ENCODE measurements around the gene PYGB. TPM values are rescaled to one million over a fixed set of nuclear protein-coding genes. Genes with fewer than 3 reads are reported as not detected.

PYGB gene
- total RNA-seq, 1 donor, result 203 TPM

- no peak for DNase-seq (ENCODE audit: low read depth)
- TF ChIP-seq CTCF (IDR thresholded peaks at IDR 0.05; ENCODE audit: insufficient read depth, low read length), result no peak
- no peak overlapping the region for H3K4me3 ChIP-seq (ENCODE audit: low read depth, low read length)
Observed at GRCh38 chr20:25209911-25210310, 38.0 kb upstream of the PYGB start.

GRCh38 chr20:25211273-25211672 is 36.6 kb upstream of the PYGB start:
- DNase-seq (ENCODE audit: low read depth), result no peak
- TF ChIP-seq CTCF (IDR thresholded peaks at IDR 0.05; ENCODE audit: insufficient read depth, low read length), result no peak
- H3K4me3 ChIP-seq (ENCODE audit: low read depth, low read length), result no peak overlapping the region

GRCh38 chr20:25212242-25212641 is 35.6 kb upstream of the PYGB start:
- H3K4me3 ChIP-seq (ENCODE audit: low read depth, low read length), result no peak overlapping the region
- no peak for DNase-seq (ENCODE audit: low read depth)

DNA sequence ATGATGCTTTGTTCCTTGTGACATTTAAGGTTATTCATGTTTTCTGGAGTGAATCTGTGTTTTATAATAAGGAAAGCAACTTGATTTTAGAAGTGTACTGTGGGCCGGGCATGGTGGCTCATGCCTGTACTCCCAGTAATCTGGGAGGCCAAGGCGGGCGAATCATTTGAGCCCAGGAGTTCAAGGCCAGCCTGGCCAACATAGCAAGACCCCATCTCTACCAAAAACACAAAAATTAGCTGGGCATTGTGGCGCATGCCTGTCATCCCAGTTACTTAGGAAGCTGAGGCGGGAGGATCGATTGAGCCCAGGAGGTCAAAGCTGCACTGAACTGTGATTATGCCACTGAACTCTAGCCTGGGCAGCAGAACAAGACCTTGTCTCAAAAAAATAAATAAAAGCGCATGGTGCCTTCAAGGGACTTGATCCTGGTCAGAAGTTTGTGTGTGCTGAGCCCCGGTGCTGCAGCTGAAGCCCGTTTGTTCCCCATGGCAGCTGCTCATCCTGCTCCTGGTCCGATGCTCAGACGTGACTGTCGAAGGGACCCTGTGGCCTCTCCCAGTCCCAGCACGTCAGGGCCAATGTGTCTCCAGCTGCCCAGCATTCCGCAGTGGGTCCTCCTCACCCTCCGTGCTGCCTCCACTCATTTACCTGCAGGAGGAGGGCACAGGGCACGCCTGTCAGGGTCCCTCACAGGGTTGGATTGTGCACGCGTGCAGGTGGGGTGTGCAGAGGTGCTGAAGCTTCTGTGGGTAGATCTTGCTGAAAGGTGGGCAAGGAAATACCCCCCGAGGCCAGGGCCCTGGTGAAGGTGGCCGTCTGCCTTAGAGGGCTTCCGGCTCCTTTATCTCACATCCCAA is 34.1 kb upstream of the PYGB start:
- no peak for DNase-seq (ENCODE audit: low read depth)
- TF ChIP-seq CTCF (IDR thresholded peaks at IDR 0.05; ENCODE audit: insufficient read depth, low read length), result no peak
- H3K4me3 ChIP-seq (ENCODE audit: low read depth, low read length), result no peak overlapping the region

More at GRCh38 chr20:25212242-25212641, 35.6 kb upstream of the PYGB start:
- TF ChIP-seq CTCF (IDR thresholded peaks at IDR 0.05; ENCODE audit: insufficient read depth, low read length), result no peak

- TF ChIP-seq CTCF (IDR thresholded peaks at IDR 0.05; ENCODE audit: insufficient read depth, low read length), result no peak
- H3K4me3 ChIP-seq (ENCODE audit: low read depth, low read length), result no peak overlapping the region
- DNase-seq (ENCODE audit: low read depth), result no peak
Observed at GRCh38 chr20:25214426-25214790, 33.5 kb upstream of the PYGB start.

DNA sequence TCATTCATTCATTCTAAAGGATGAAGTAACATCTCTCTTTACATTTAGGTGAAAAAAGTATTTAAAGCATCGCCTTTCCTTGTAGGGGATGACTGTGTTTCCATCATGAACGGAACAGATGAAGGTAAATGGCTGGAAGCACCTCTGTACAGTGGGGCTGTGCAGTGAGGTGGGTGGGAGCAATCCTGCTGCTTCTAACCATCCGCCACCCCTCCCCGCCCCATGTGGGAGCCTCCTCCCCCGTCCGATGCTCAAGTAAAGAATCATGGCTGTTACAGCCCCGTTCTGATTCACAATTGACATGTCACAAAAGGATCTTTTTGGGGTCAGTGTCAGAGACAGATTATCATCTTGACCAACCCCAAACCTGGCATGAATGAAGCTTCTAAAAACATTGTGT is 33.1 kb upstream of the PYGB start:
- H3K4me3 ChIP-seq (ENCODE audit: low read depth, low read length), result no peak overlapping the region
- no peak for TF ChIP-seq CTCF (IDR thresholded peaks at IDR 0.05; ENCODE audit: insufficient read depth, low read length)
- no peak for DNase-seq (ENCODE audit: low read depth)

- no peak for TF ChIP-seq CTCF (IDR thresholded peaks at IDR 0.05; ENCODE audit: insufficient read depth, low read length)
- DNase-seq (ENCODE audit: low read depth), result no peak
- no peak overlapping the region for H3K4me3 ChIP-seq (ENCODE audit: low read depth, low read length)
Observed at GRCh38 chr20:25215521-25215920, 32.4 kb upstream of the PYGB start.
